PC-3 (cell line): Measurements from ENCODE around the gene IL12RB1. TPM values are rescaled to one million over a fixed set of nuclear protein-coding genes. Genes with fewer than 3 reads are reported as not detected.
A peak's percentile ranks its signal among the peaks of the same experiment; 100 is the strongest.

Experiments
- ATAC-seq: fragments of 200-7000 bp; cut with Tn5 transposase; 2 replicates; pipeline ENCODE4 v1.9.1; 2020; ENCODE audit warnings: mild to moderate bottlenecking, moderate library complexity
- BruUV-seq: library from RNA; stranded (reverse); fragments of 400-500 nt; replicated peaks from 2 replicates; lab custom pipeline; 2021; lab: Mats Ljungman, UMichigan
- CTCF ChIA-PET: fragments of 300-600 bp; sonication (Branson Sonifier 250); formaldehyde crosslinking; loops from one replicate; lab custom pipeline; 2022; ENCODE audit warnings: antibody characterized with exemption; lab: Charles Lee
- POLR2A ChIA-PET: fragments of 300-600 bp; sonication (Branson Sonifier 250); formaldehyde crosslinking; loops from one replicate; lab custom pipeline; 2022; ENCODE audit warnings: antibody characterized with exemption; ENCODE audit not compliant: unreplicated experiment; lab: Charles Lee
- DNase-seq: peaks from one replicate; pipeline ENCODE4 v3.0.0-alpha.2; 2015
- H2AFZ ChIP-seq: fragments of 300-600 bp; sonication (generic); 2 replicates; pipeline ENCODE4 v1.6.0; 2016; ENCODE audit warnings: antibody characterized with exemption, low read length
- H3F3A ChIP-seq: fragments of 300-600 bp; sonication (generic); one replicate; pipeline ENCODE4 v1.6.0; 2017; ENCODE audit warnings: antibody characterized with exemption, low read length, control low read depth, mild to moderate bottlenecking; ENCODE audit not compliant: unreplicated experiment
- H3K27ac ChIP-seq: fragments of 300-600 bp; sonication (generic); 2 replicates; pipeline ENCODE4 v1.5.1; 2016; ENCODE audit warnings: mild to moderate bottlenecking, low read length
- H3K27me3 ChIP-seq: fragments of 300-600 bp; sonication (generic); 2 replicates; pipeline ENCODE4 v1.6.1; 2016; ENCODE audit warnings: low read length, mixed read lengths
- H3K36me3 ChIP-seq: fragments of 300-600 bp; sonication (generic); 2 replicates; pipeline ENCODE4 v1.6.1; 2016; ENCODE audit warnings: low read depth, mixed run types, low read length, mixed read lengths
- H3K4me1 ChIP-seq: fragments of 300-600 bp; sonication (generic); 2 replicates; pipeline ENCODE4 v1.5.1; 2016; ENCODE audit warnings: low read length; ENCODE audit not compliant: insufficient read depth
- H3K4me2 ChIP-seq: fragments of 300-600 bp; sonication (generic); 2 replicates; pipeline ENCODE4 v1.6.0; 2016; ENCODE audit warnings: low read length
- H3K4me3 ChIP-seq: fragments of 300-600 bp; sonication (generic); 2 replicates; pipeline ENCODE4 v1.5.1; 2016; ENCODE audit warnings: mild to moderate bottlenecking, low read length, mixed read lengths
- H3K79me2 ChIP-seq: fragments of 300-600 bp; sonication (generic); 2 replicates; pipeline ENCODE4 v1.6.1; 2017; ENCODE audit warnings: low read length, mixed read lengths
- H3K9ac ChIP-seq: fragments of 300-600 bp; sonication (generic); 2 replicates; pipeline ENCODE4 v1.6.0; 2016; ENCODE audit warnings: mild to moderate bottlenecking, low read length
- H3K9me2 ChIP-seq: fragments of 300-600 bp; sonication (generic); replicated peaks from 2 replicates; pipeline ENCODE4 v1.6.1; 2016; ENCODE audit warnings: mixed run types, low read length, mixed read lengths
- H3K9me3 ChIP-seq: fragments of 300-600 bp; sonication (generic); 2 replicates; pipeline ENCODE4 v1.6.1; 2016; ENCODE audit warnings: low read length, mixed read lengths
- H4K20me1 ChIP-seq: fragments of 300-600 bp; sonication (generic); 2 replicates; pipeline ENCODE4 v1.6.1; 2016; ENCODE audit warnings: low read length, mixed read lengths
- EZH2 ChIP-seq: fragments of 300-600 bp; sonication (generic); IDR thresholded peaks from one replicate; pipeline ENCODE4 v1.6.1; 2017; ENCODE audit warnings: antibody characterized with exemption, mild to moderate bottlenecking, low read length; ENCODE audit not compliant: unreplicated experiment
- EZH2phosphoT487 ChIP-seq: fragments of 300-600 bp; sonication (generic); IDR thresholded peaks from 2 replicates; pipeline ENCODE4 v1.6.1; 2018; ENCODE audit warnings: mild to moderate bottlenecking, antibody characterized with exemption, low read length, borderline replicate concordance
- intact Hi-C: fragments of 100-400 bp; cut with micrococcal nuclease; formaldehyde crosslinking; loops from 2 replicates; pipeline ENCODE4 v1.9.0; 2023
- total RNA-seq: library from RNA; depleted of rRNA; stranded (reverse); fragments of >200 nt; gene quantifications from 2 replicates; pipeline ENCODE4 v1.2.3, GENCODE V29; 2014
- TF ChIP-seq, protein P1 (sequence below): fragments of 300-600 bp; sonication (generic); conservative IDR thresholded peaks from 2 replicates; pipeline ENCODE4 v1.5.1; 2017; ENCODE audit warnings: antibody characterized with exemption, low read depth, mild to moderate bottlenecking, low read length

IL12RB1 gene
- total RNA-seq, 1 experiment from 2014 or later = not detected

GRCh38 chr19:18020212-18021085, 66.3 kb downstream of the IL12RB1 start:
- peaks cover 12% of the 10 kb centered on the region for H3K4me1 ChIP-seq
- ChIA-PET POLR2A (interaction anchor here (0.6 kb wide), 1 partner anchor 9 kb away, joined by 3 read pairs; no protein-coding TSS in a partner anchor), CTCF (no interaction called here)
- no peaks in the 10 kb centered on the region for H4K20me1 ChIP-seq
- no peaks in the 10 kb centered on the region for H3K9me3 ChIP-seq
- no TSS peak for BruUV-seq
- no peaks in the 10 kb centered on the region for H3K79me2 ChIP-seq
- H3K36me3 ChIP-seq = no peaks in the 10 kb centered on the region
- H3F3A ChIP-seq = no peaks in the 10 kb centered on the region
- H3K9me2 ChIP-seq = no peaks in the 10 kb centered on the region
- intact Hi-C loops = no loop called here
- no peak overlapping the region for H3K4me2 ChIP-seq
- no peak overlapping the region for H3K4me3 ChIP-seq
- ATAC-seq (no peak), DNase-seq (no peak)
- H3K9ac ChIP-seq = no peak overlapping the region
- peak overlapping the region; percentile 75; the same call in 1 of the 2 replicates for H2AFZ ChIP-seq
- no peak overlapping the region; the same call in 1 of the 2 replicates for H3K27ac ChIP-seq
- TF ChIP-seq EZH2 = no peak
- TF ChIP-seq, protein P1, sequence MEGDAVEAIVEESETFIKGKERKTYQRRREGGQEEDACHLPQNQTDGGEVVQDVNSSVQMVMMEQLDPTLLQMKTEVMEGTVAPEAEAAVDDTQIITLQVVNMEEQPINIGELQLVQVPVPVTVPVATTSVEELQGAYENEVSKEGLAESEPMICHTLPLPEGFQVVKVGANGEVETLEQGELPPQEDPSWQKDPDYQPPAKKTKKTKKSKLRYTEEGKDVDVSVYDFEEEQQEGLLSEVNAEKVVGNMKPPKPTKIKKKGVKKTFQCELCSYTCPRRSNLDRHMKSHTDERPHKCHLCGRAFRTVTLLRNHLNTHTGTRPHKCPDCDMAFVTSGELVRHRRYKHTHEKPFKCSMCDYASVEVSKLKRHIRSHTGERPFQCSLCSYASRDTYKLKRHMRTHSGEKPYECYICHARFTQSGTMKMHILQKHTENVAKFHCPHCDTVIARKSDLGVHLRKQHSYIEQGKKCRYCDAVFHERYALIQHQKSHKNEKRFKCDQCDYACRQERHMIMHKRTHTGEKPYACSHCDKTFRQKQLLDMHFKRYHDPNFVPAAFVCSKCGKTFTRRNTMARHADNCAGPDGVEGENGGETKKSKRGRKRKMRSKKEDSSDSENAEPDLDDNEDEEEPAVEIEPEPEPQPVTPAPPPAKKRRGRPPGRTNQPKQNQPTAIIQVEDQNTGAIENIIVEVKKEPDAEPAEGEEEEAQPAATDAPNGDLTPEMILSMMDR = no peak
- H3K27me3 ChIP-seq = no peaks in the 10 kb centered on the region

GRCh38 chr19:18017275-18018083, 69.3 kb downstream of the IL12RB1 start:
- Histone ChIP-seq H3K27ac (no peak overlapping the region), H3K4me2 (no peak overlapping the region)
- no TSS peak for BruUV-seq

More at GRCh38 chr19:18017275-18018083, 69.3 kb downstream of the IL12RB1 start:
- Histone ChIP-seq H3K9me3 (no peaks in the 10 kb centered on the region), H3K4me1 (peaks cover 12% of the 10 kb centered on the region), H3K79me2 (no peaks in the 10 kb centered on the region), H3K9ac (no peak overlapping the region), H3K9me2 (no peaks in the 10 kb centered on the region), H3K4me3 (no peak overlapping the region), H3F3A (no peaks in the 10 kb centered on the region), H2AFZ (no peak overlapping the region), H3K36me3 (peaks cover 9% of the 10 kb centered on the region; the same call in 1 of the 2 replicates), H4K20me1 (no peaks in the 10 kb centered on the region), H3K27me3 (no peaks in the 10 kb centered on the region)
- intact Hi-C loops = no loop called here
- POLR2A ChIA-PET = no interaction called here
- CTCF ChIA-PET = no interaction called here
- no peak; the same call in 1 of the 2 replicates for ATAC-seq
- no peak for DNase-seq
- TF ChIP-seq EZH2 (no peak), EZH2phosphoT487 (no peak)
- TF ChIP-seq, protein P1 = no peak
